DMS79 treated with DMSO at 0.1 percent for 48 hours (cell line): ENCODE results near the gene BACE2.

ENCODE experiments used
- DNase-seq: peaks from one replicate; lab custom pipeline; 2025; lab: John Stamatoyannopoulos, UW

BACE2 gene

GRCh38 chr21:41321908-41322495 is 154.0 kb downstream of the BACE2 start:
- no peak for DNase-seq

- DNase-seq = no peak
Observed at GRCh38 chr21:41322496-41323382, 154.8 kb downstream of the BACE2 start.

DNA sequence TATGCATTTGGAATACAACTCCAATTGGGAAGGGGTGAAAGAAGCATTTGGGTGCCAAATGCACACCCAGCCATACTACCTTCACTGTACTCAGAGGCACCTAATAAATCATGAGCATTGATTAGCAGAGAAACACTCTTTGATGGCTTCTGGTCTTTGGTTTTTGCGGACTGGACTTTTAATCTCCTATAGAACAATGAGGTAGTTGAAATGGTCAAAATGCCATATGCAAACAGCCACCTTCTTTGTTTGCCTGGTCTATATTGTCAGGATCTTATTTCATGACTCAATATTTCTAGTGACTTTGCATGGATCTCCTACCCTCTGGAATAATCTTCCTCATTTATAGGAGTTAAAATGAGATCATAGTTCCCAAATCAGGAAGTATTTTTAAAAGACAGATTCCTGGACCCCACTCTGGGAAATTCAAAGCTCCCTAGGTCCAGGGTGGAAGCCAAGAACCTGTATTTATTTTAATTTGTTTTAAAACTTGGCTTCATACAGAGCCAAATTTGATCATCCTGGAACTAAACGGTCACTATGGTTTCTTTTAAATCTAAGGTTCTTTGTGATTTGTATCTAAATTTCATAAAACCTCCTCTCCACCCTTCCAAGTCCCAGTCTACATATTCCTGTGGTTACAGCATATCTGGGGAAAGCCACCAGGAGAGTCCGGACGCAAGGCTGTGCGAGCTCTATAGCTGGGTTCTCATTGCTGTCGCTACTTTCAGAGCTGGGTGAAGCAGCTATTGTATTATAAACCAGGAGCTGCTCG is 157.4 kb downstream of the BACE2 start:
- no peak for DNase-seq

DNA sequence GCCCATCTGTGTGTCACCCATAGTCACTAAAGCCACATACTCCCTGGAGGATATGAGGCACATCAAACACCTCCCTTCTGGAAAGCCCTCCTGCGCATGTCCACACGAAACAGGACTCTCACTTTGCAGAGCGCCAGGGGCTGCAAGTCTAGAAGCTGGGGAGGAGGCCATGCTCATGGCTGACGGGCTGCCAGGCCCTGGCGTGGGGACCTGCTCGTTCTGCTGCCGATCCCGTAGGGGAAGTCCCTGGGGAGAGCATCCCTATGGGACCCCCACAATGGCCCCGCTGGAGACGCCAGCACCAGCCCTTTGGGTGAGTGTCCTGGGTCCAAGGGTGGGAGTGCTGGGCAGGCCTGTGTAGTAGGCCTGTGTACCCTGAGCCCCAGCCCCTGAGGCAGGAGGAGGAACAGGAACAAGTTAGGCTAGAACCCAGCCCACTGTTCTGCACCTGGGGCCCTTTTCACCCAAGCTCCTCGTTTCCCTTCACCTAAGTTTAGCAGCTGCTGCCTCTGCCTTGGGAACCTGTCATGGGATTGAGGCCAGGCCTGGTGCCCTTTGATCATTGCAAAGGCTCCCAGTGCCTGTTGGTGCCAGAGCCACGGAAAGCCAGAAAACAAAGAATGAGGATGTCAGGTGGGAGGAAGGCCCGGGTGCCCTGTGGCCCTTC is 158.6 kb downstream of the BACE2 start:
- DNase-seq = no peak

- DNase-seq = no peak
Observed at GRCh38 chr21:41327753-41328152, 159.8 kb downstream of the BACE2 start.

DNA sequence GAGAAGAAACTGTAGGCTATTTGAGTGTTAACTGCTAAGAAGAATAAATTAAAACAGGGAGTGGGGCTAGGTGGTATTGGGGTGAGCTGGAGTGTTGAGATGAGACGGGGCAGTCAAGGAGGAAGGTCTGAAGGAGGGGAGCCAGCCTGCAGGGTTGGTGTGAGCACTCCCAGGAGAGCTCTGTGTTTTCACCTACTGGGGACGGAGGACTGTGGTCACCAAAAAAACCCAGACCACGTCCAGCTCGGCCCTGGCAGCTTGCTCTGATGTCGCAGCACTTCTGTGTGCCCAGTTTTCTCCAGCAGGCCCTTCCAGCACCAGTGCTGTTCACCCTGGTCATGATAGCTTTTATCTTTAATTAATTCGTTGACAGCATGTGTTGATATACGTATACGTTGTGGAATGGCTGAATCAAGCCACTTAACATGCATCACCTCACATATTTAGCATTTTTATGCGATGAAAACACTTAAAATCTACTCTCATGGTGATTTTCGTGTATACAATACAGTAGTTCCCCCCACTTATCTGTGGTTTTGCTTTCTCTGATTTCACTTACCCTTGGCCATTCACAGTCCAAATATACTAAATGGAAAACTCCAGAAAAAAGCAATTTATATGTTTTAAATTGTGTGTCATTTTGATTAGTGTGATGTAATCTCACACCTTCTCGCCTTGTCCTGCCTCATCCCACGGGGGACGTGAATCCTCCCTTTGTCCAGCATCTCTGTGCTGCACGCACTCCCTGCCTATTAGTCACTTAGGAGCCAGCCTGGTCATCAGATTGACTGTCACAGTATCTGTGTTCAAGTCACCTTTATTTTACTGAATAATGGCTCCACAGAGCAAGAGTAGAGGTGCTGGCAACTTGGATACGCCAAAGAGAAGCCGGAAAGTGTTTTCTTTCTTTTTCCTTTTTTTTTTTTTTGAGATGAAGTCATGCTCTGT is 161.0 kb downstream of the BACE2 start:
- no peak for DNase-seq
